ENCODE data around the gene SMAD6. TPM values are rescaled to one million over a fixed set of nuclear protein-coding genes. Genes with fewer than 3 reads are reported as not detected.

SMAD6 gene
- total RNA-seq (2013; cell fraction: nucleolus; rRNA removed) = 0.20 and 0.46 TPM in 2 replicates
- total RNA-seq (2014; rRNA removed) (under 0.01 TPM in 2 replicates), total RNA-seq (2014; rRNA removed; fragmentation: Illumina TruSeq; extraction: Trizol) (not detected in 2 replicates), total RNA-seq (2021) (0.10 and 0.16 TPM in 2 replicates), polyA plus RNA-seq (2011; rRNA removed) (0.03 and 0.06 TPM in 2 replicates), polyA plus RNA-seq (2014; fragmentation: Illumina TruSeq; extraction: Trizol) (not detected in 2 replicates), polyA plus RNA-seq (2014; fragmentation: Nextera tagmentation; extraction: Ambion mirVana) (not detected), polyA plus RNA-seq (2014; rRNA removed) (not detected in 2 replicates), polyA plus RNA-seq (2016; fragmentation: Nextera tagmentation; extraction: Ambion mirVana) (not detected), polyA minus RNA-seq (2011; rRNA and poly(A)+ RNA removed) (0.05 TPM in 1 of 2 replicates, not detected in the other), Bru-seq, nascent RNA (percentile 14 among the genes with signal in this experiment), BruChase-seq, experiment 1, labeled RNA remaining after a 6-hour chase (percentile 15 among the genes with signal in this experiment), BruChase-seq, experiment 2, labeled RNA remaining after a 2-hour chase (percentile 18 among the genes with signal in this experiment)
- polyA plus RNA-seq (2011; ENCODE audit: low read depth) = not detected
- polyA plus RNA-seq (2011; cell fraction: cytosol; rRNA removed) = 0.01 and 0.02 TPM in 2 replicates
- 0.28 and 0.32 TPM in 2 replicates for polyA plus RNA-seq (2011; cell fraction: nucleus; rRNA removed)
- not detected in 2 replicates for polyA plus RNA-seq (2012)
- 2.4 and 5.1 TPM in 2 replicates for polyA minus RNA-seq (2011; cell fraction: cytosol; rRNA and poly(A)+ RNA removed)
- 0.12 and 0.67 TPM in 2 replicates for polyA minus RNA-seq (2011; cell fraction: nucleus; rRNA and poly(A)+ RNA removed)
- long read RNA-seq, experiment 1 = 0 reads
- long read RNA-seq, experiment 2 = 0 reads

- Histone ChIP-seq H2AFZ (ENCODE audit: control insufficient read depth, low read depth, low read length) (peak within 1 kb of the TSS; percentile 53), H3K79me2 (ENCODE audit: control insufficient read depth, insufficient read depth, low read length) (no peaks in the 10 kb centered on the region), H3K4me1 (ENCODE audit: control insufficient read depth, insufficient read depth, low read length) (peaks cover 16% of the 10 kb centered on the region), H3K27me3 (replicated peaks in 1 of 2; ENCODE audit: control insufficient read depth in 2 of 2, insufficient read depth in 2 of 2, low read length in 1 of 2) (peaks cover 11 to 15% of the 10 kb centered on the region in 2 experiments), H3K9ac (ENCODE audit: control insufficient read depth, insufficient read depth, low read length) (peak within 1 kb of the TSS; percentile 40; the same call in 1 of the 2 replicates), H3K4me3 (peak within 1 kb of the TSS; percentile 82), H3K27ac (ENCODE audit: control insufficient read depth, insufficient read depth) (no peak within 1 kb of the TSS), H3K9me3 (replicated peaks; ENCODE audit: control insufficient read depth, insufficient read depth, low read length) (no peaks in the 10 kb centered on the region), H3K36me3 (ENCODE audit: control insufficient read depth in 2 of 2, insufficient read depth in 2 of 2, low read length in 1 of 2) (no peaks in the 10 kb centered on the region), H3K4me2 (ENCODE audit: control insufficient read depth, insufficient read depth) (peak within 1 kb of the TSS; percentile 99), H4K20me1 (ENCODE audit: control insufficient read depth, insufficient read depth) (peaks cover 4% of the 10 kb centered on the region)
- peak; percentile 69 for ATAC-seq
- DNase-seq (ENCODE audit: low read depth, low spot score) = no peak
- no peak for FAIRE-seq
- no TSS peak for BruUV-seq (replicated peaks)
- CTCF ChIA-PET = no interaction called here
- 1% methylated on average over 44 of the region's 55 CpGs for WGBS (ENCODE audit: insufficient coverage, insufficient replicate concordance, low lambda C conversion rate, missing lambda C conversion rate)
- SMC1A ChIA-PET (ENCODE audit: uncharacterized antibody, unreplicated experiment) = no interaction called here
- in situ Hi-C loops (cut with MboI) (no loop called here), intact Hi-C loops (cut with micrococcal nuclease; ENCODE audit: unreplicated experiment) (loop anchor here (5.0 to 10.0 kb wide), 2 partner anchors 70 to 87 kb away; no protein-coding TSS in a partner anchor)
- POLR2A ChIA-PET = interaction anchor here (0.7 kb wide), 1 partner anchor 50 kb away, joined by 4 read pairs; no protein-coding TSS in a partner anchor
- RAD21 ChIA-PET (ENCODE audit: unreplicated experiment) = no interaction called here
- TF ChIP-seq ZNF274 (IDR thresholded peaks at IDR 0.05; ENCODE audit: insufficient read depth, insufficient read length) (no peak), SMAD1 (IDR thresholded peaks at IDR 0.05; ENCODE audit: low read depth, partially characterized antibody) (no peak), NR2C2 (IDR thresholded peaks at IDR 0.05; ENCODE audit: borderline replicate concordance, control insufficient read depth, insufficient read length, low read depth) (no peak), CEBPB (IDR thresholded peaks at IDR 0.05; ENCODE audit: borderline replicate concordance in 1 of 2, low read depth in 2 of 2, low read length in 2 of 2) (peak in 1 of 2 experiments; percentile 81; a peak in 1 of 4 replicates), ASH2L (IDR thresholded peaks at IDR 0.05; ENCODE audit: borderline replicate concordance, low read depth) (no peak), REST (IDR thresholded peaks at IDR 0.05; ENCODE audit: low read depth, low read length) (no peak), CHD4 (IDR thresholded peaks at IDR 0.05) (no peak), STAT1 (conservative IDR thresholded peaks at IDR 0.05) (no peak), HDAC6 (IDR thresholded peaks at IDR 0.05; ENCODE audit: unreplicated experiment) (peak; percentile 81), PML (IDR thresholded peaks at IDR 0.05; ENCODE audit: low read length) (no peak), CBFB (IDR thresholded peaks at IDR 0.05; ENCODE audit: low read depth) (no peak), NFYB (IDR thresholded peaks at IDR 0.05; ENCODE audit: insufficient read depth, low read depth, low read length) (peak; percentile 64; the same call in 1 of the 2 replicates), USF1 (IDR thresholded peaks at IDR 0.05; ENCODE audit: borderline replicate concordance, extremely low read length, insufficient read depth, low read depth, low read length) (peak; percentile 27), BRCA1 (IDR thresholded peaks at IDR 0.05; ENCODE audit: low read depth, low read length) (no peak), CHD2 (IDR thresholded peaks at IDR 0.05; ENCODE audit: borderline replicate concordance, low read depth, low read length) (no peak), SUZ12 (IDR thresholded peaks at IDR 0.05; ENCODE audit: unreplicated experiment) (peak; percentile 18), NR2F1 (conservative IDR thresholded peaks at IDR 0.05) (no peak)
Measured at GRCh38 chr15:66702035-66702786, at the start of gene SMAD6. SMAD6 (plus strand) TSS chr15:66702236; CDS start chr15:66703259, 1,023 bp downstream.

Measured in GM12878 (cell line).